Stimulated activated naive CD4-positive, alpha-beta T cell (primary cell): ENCODE results near the gene SLC25A4.

ENCODE experiments used
- DNase-seq, 6 experiments: peaks; one replicate each; lab custom pipeline; 2025; lab: John Stamatoyannopoulos, UW

Gene SLC25A4

GRCh38 chr4:185120631-185120946 lies 22.5 kb upstream of the SLC25A4 start:
- DNase-seq = no peak

GRCh38 chr4:185122681-185123345 lies 20.3 kb upstream of the SLC25A4 start:
- DNase-seq = no peak

- no peak for DNase-seq
These were observed 19.1 kb upstream of the SLC25A4 start for GRCh38 chr4:185124006-185124405.

- peak in 1 of 6 experiments; percentile 7 for DNase-seq
These were observed 15.8 kb upstream of the SLC25A4 start for GRCh38 chr4:185127021-185127925.

GRCh38 chr4:185128272-185129119 lies 14.6 kb upstream of the SLC25A4 start:
- peak in 3 of 6 experiments; percentile 11 to 17 (median 14) for DNase-seq

GRCh38 chr4:185134307-185134869 lies 8.7 kb upstream of the SLC25A4 start:
- DNase-seq = peak in 2 of 6 experiments; percentile 43 to 55

GRCh38 chr4:185137233-185137925 lies 5.7 kb upstream of the SLC25A4 start:
- no peak for DNase-seq

- DNase-seq = no peak
These were observed 4.9 kb upstream of the SLC25A4 start for GRCh38 chr4:185138161-185138560.

GRCh38 chr4:185139736-185140135 lies 3.3 kb upstream of the SLC25A4 start:
- no peak for DNase-seq

GRCh38 chr4:185141777-185142176 lies 1.3 kb upstream of the SLC25A4 start:
- DNase-seq = no peak

- DNase-seq = peak in 1 of 6 experiments; percentile 31
These were observed 528 bp upstream of the SLC25A4 start for GRCh38 chr4:185142564-185142911.

- peak in 3 of 6 experiments; percentile 4 to 43 (median 41) for DNase-seq
These were observed 519 bp downstream of the SLC25A4 start for GRCh38 chr4:185143601-185143969.

- no peak for DNase-seq
These were observed 1.7 kb downstream of the SLC25A4 start for GRCh38 chr4:185144601-185145240.

GRCh38 chr4:185145572-185145971 lies 2.5 kb downstream of the SLC25A4 start:
- no peak for DNase-seq

- no peak for DNase-seq
These were observed 6.3 kb downstream of the SLC25A4 start for GRCh38 chr4:185149392-185149791.

GRCh38 chr4:185151296-185151695 lies 8.2 kb downstream of the SLC25A4 start:
- no peak for DNase-seq

- peak in 3 of 6 experiments; percentile 56 to 77 (median 74) for DNase-seq
These were observed 22.6 kb downstream of the SLC25A4 start for GRCh38 chr4:185165605-185166063.

GRCh38 chr4:185167234-185167633 lies 24.2 kb downstream of the SLC25A4 start:
- DNase-seq = no peak

GRCh38 chr4:185171373-185172071 lies 28.5 kb downstream of the SLC25A4 start:
- no peak for DNase-seq

- DNase-seq = no peak
These were observed 36.4 kb downstream of the SLC25A4 start for GRCh38 chr4:185179488-185179887.
